Adrenal gland (tissue), 12 donors: ENCODE data around the gene EFCAB12. TPM values are rescaled to one million over a fixed set of nuclear protein-coding genes. Genes with fewer than 3 reads are reported as not detected.

Source experiments
- DNase-seq, 7 donors: peaks; one replicate each; pipeline ENCODE4 v3.0.0-alpha.2; 2019 to 2020
- H3K27ac ChIP-seq, 5 donors: fragments of 200-600 bp; sonication (generic) in 4 of 5; 1 replicate in 3 of 5; 2 replicates in 2 of 5; pipeline versions ENCODE4 v1.5.1 to v1.8.0; 2016 to 2020; ENCODE audit warnings: mild to moderate bottlenecking in 1 of 5
- H3K27me3 ChIP-seq: fragments of 200-600 bp; 2 replicates; pipeline ENCODE4 v1.8.0; 2021
- H3K36me3 ChIP-seq, 2 donors: fragments of 200-600 bp; replicated peaks in 1 of 2; 1 replicate in 1 of 2; 2 replicates in 1 of 2; pipeline versions ENCODE4 v1.5.1 to v1.8.0; 2018 to 2022
- H3K4me1 ChIP-seq, 2 donors: fragments of 200-600 bp; replicated peaks in 1 of 2; 1 replicate in 1 of 2; 2 replicates in 1 of 2; pipeline versions ENCODE4 v1.5.1 to v1.8.0; 2018 to 2021
- H3K4me3 ChIP-seq, 4 donors: fragments of 200-600 bp; sonication (generic) in 3 of 4; one replicate each; pipeline ENCODE4 v1.5.1; 2016 to 2018
- H3K9me3 ChIP-seq, 3 donors: fragments of 200-600 bp; sonication (generic) in 1 of 3; replicated peaks in 1 of 3; 1 replicate in 2 of 3; 2 replicates in 1 of 3; pipeline versions ENCODE4 v1.5.1 to v1.8.0; 2016 to 2021
- POLR2A ChIP-seq, 2 donors: fragments of 450-650 bp; IDR thresholded peaks; one replicate each; pipeline ENCODE4 v1.6.1; 2017; ENCODE audit warnings: antibody characterized with exemption in 2 of 2, mild to moderate bottlenecking in 2 of 2, moderate library complexity in 1 of 2
- WGBS, 4 donors: extraction: QIAGEN DNeasy Blood & Tissue Kit in 2 of 4; methylation state at CpG; one replicate each; pipeline versions ENCODE4 v1.1.5 to v1.1.7; 2013 to 2017; 5-methylcytosine and 5-hydroxymethylcytosine counted together
- intact Hi-C, 2 donors: fragments of 100-400 bp; cut with DNase I; formaldehyde crosslinking; loops; one replicate each; pipeline versions ENCODE4 v1.14.1 to v1.15.0; 2022 to 2023
- polyA plus RNA-seq, 3 donors: library from polyadenylated mRNA; stranded (reverse); fragments of 200-250 nt in 2 of 3; fragments of 350-450 nt in 1 of 3; fragmentation: Illumina TruSeq in 1 of 3; extraction: RNeasy Lipid Tissue Mini Kit (QIAGEN cat#74804) in 1 of 3; gene quantifications; one replicate each; pipeline ENCODE4 v1.2.3, GENCODE V29; 2013 to 2014
- total RNA-seq, 9 donors: library from RNA; depleted of rRNA in 4 of 9; stranded (reverse); fragments of >200 nt in 4 of 9; fragments of 120-200 nt in 1 of 9; fragmentation: NEBNext Ultra II Directional in 1 of 9; extraction: Animal tissue kit (Norgen Biotek cat#: 25700) in 1 of 9; gene quantifications; one replicate each; pipeline versions ENCODE4 v1.1.0 to v1.2.4, GENCODE V29; 2013 to 2023
- TF ChIP-seq, protein P1 (sequence below), 6 experiments: fragments of 450-650 bp in 4 of 6; fragments of 200-600 bp in 2 of 6; sonication (generic) in 1 of 6; IDR thresholded peaks; 1 replicate in 5 of 6; 2 replicates in 1 of 6; pipeline versions ENCODE4 v1.5.1 to v1.8.0; 2016 to 2021; ENCODE audit warnings: antibody characterized with exemption in 6 of 6, mild to moderate bottlenecking in 2 of 6, moderate library complexity in 1 of 6
- donor health status: healthy with polysubstance abuse.
- donor health status: Bipolar disorder and iron deficiency.
- donor health status: DM: yes; HTN: yes; CAD: no.
- donor health status: DM: no; HTN: no; CAD: no.
- donor health status: DM: no; HTN: no; CAD: no.
- donor health status: DM: yes; HTN: yes; CAD: no.

EFCAB12 gene
- total and polyA plus RNA-seq, 12 donors = 0.17 to 3.9 (median 0.41) TPM; not detected in 1

DNA sequence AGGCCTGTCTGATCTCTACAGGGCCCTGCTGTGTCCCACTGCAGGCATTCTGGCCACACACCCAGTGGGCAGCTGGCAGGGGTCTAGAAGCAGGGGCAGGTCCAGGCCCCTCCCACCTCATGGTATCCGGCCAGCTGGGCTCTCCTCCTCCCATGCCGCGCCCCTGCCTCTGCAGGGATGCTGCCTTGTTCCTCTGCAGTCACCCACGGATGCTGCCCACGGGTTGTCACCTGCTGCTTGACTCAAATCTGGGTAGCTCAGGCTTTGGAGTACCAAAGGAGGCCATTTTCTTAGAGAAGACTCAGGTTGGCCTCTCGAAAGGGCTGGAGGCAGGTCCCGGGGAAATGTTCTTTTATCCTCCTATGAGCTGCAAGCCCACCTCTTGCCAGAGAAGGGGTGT is 25.0 kb downstream of the EFCAB12 start:
- Histone ChIP-seq H3K4me1 (peaks cover 5 to 6% of the 10 kb centered on the region in 2 donors), H3K36me3 (no peaks in the 10 kb centered on the region), H3K27me3 (no peaks in the 10 kb centered on the region), H3K9me3 (no peaks in the 10 kb centered on the region), H3K27ac (no peak overlapping the region), H3K4me3 (no peak overlapping the region)
- 82 to 100% (median 92%) methylated on average over 2 to 7 of the region's 7 CpGs for WGBS, 4 donors
- DNase-seq = no peak
- intact Hi-C loops = no loop called here
- TF ChIP-seq, protein P1, sequence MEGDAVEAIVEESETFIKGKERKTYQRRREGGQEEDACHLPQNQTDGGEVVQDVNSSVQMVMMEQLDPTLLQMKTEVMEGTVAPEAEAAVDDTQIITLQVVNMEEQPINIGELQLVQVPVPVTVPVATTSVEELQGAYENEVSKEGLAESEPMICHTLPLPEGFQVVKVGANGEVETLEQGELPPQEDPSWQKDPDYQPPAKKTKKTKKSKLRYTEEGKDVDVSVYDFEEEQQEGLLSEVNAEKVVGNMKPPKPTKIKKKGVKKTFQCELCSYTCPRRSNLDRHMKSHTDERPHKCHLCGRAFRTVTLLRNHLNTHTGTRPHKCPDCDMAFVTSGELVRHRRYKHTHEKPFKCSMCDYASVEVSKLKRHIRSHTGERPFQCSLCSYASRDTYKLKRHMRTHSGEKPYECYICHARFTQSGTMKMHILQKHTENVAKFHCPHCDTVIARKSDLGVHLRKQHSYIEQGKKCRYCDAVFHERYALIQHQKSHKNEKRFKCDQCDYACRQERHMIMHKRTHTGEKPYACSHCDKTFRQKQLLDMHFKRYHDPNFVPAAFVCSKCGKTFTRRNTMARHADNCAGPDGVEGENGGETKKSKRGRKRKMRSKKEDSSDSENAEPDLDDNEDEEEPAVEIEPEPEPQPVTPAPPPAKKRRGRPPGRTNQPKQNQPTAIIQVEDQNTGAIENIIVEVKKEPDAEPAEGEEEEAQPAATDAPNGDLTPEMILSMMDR (IDR thresholded peaks at IDR 0.05) = no peak
- no peak for TF ChIP-seq POLR2A (IDR thresholded peaks at IDR 0.05)

DNA sequence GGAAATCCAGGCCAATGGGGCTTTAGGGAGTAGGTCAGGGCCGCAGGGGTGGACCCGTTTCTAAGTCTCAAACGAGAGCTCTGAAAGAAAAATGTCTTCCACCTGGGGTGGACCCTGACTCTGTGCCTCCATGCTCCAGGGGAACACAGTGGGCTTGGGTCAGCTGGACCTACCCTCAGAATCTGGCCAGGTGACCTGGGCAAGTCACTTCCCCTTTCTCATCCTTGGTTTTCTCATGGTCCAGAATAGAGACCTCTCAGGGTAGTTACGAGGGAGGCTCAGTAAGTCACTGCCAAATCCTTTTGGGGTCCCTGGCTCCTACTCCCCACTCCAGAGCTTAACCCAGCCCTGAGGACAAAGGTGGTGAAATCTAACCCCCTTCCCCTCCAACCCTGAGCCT is 25.8 kb downstream of the EFCAB12 start:
- no peaks in the 10 kb centered on the region for H3K36me3 ChIP-seq
- no peak for DNase-seq
- no peak overlapping the region for H3K27ac ChIP-seq
- peaks cover 10 to 13% of the 10 kb centered on the region in 2 donors for H3K4me1 ChIP-seq
- WGBS, 4 donors = 83 to 91% (median 88%) methylated on average over 4 of the region's 4 CpGs
- H3K27me3 ChIP-seq = no peaks in the 10 kb centered on the region
- H3K4me3 ChIP-seq = no peak overlapping the region
- intact Hi-C loops = no loop called here
- no peaks in the 10 kb centered on the region for H3K9me3 ChIP-seq
- TF ChIP-seq, protein P1 (IDR thresholded peaks at IDR 0.05) = no peak
- TF ChIP-seq POLR2A (IDR thresholded peaks at IDR 0.05) = no peak

DNA sequence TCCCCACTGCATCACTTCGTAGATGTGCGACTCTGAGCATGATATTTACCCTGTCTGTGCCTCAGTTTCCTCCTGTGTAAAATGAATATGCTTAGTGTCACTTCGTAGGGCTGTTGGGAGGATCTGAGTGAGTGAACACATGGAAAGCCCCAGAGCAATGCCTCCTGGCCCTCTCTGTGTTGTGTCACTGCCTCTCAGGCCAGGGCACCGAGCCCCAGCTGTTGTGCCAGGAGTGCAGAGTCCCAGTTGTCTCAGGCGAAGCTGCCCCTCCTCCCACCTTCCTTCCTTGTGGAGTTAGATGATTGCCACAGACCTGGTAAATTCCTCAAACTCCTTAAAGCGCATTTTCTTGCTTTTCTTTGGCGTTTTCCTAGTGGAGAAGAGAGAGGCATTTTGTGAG is 26.2 kb downstream of the EFCAB12 start:
- Histone ChIP-seq H3K27me3 (no peaks in the 10 kb centered on the region), H3K4me1 (peaks cover 10 to 15% of the 10 kb centered on the region in 2 donors), H3K9me3 (no peaks in the 10 kb centered on the region), H3K27ac (no peak overlapping the region), H3K4me3 (no peak overlapping the region), H3K36me3 (no peaks in the 10 kb centered on the region)
- intact Hi-C loops = no loop called here
- 79 to 84% (median 81%) methylated on average over 7 of the region's 7 CpGs for WGBS, 4 donors
- DNase-seq = no peak
- TF ChIP-seq, protein P1 (IDR thresholded peaks at IDR 0.05) = no peak
- TF ChIP-seq POLR2A (IDR thresholded peaks at IDR 0.05) = no peak

DNA sequence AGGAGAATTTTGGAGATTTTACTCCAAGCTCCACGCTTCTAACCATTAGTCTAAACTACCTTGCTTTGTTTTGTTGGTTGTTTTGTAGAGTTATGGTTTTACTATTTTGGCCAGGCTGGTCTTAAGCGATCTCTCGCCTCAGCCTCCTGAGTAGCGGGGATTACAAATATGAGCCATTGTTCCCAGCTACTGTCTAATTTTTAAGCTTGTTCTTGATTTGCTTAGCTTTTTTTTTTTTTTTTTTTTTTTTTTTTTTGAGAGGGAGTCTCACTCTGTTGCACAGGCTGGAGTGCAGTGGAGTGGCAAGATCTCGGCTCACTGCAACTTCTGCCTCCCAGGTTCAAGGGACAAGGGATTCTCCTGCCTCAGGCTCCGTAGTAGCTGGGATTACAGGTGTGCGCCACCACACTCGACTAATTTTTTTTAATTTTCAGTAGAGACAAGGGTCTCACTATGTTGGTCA is 28.5 kb downstream of the EFCAB12 start:
- Histone ChIP-seq H3K36me3 (peaks cover 0 to 7% of the 10 kb centered on the region in 2 donors), H3K27ac (peak overlapping the region; percentile 23 to 95 (median 89)), H3K4me1 (peaks cover 10 to 28% of the 10 kb centered on the region in 2 donors), H3K9me3 (no peaks in the 10 kb centered on the region), H3K4me3 (peak overlapping the region in 2 of 4 donors; percentile 76 to 84), H3K27me3 (no peaks in the 10 kb centered on the region)
- intact Hi-C loops = no loop called here
- TF ChIP-seq, protein P1 (IDR thresholded peaks at IDR 0.05) = peak in 3 of 6 experiments; percentile 1 to 28 (median 4)
- TF ChIP-seq POLR2A (IDR thresholded peaks at IDR 0.05) = no peak
- no peak for DNase-seq
- WGBS, 4 donors = 48 to 59% (median 52%) methylated on average over 8 of the region's 8 CpGs
